HepG2 (cell line): ENCODE results near the gene HHIPL1. TPM values are rescaled to one million over a fixed set of nuclear protein-coding genes. Genes with fewer than 3 reads are reported as not detected.

Experiments
- ATAC-seq: fragments of 200-7000 bp; cut with Tn5 transposase; 3 replicates; pipeline ENCODE4 v1.9.1; 2020; ENCODE audit warnings: mild to moderate bottlenecking, moderate library complexity
- BruUV-seq: library from RNA; stranded (reverse); fragments of 400-500 nt; replicated peaks from 2 replicates; lab custom pipeline; 2021; lab: Mats Ljungman, UMichigan
- CTCF ChIA-PET: fragments of 300-600 bp; formaldehyde crosslinking; extraction: SDS; loops from one replicate; lab custom pipeline; 2021; ENCODE audit warnings: low total read pairs, inconsistent platforms, low intra/inter-chr PET ratio; lab: Yijun Ruan, JAX
- POLR2A ChIA-PET: fragments of 350-600 bp; sonication (Branson Sonifier 250); formaldehyde crosslinking; loops from one replicate; lab custom pipeline; 2020; ENCODE audit warnings: antibody characterized with exemption, inconsistent platforms; lab: Yijun Ruan, JAX
- DNase-seq: peaks from one replicate; pipeline ENCODE4 v3.0.0-alpha.2; 2015; ENCODE audit warnings: low spot score
- FAIRE-seq: peaks from 3 replicates; lab custom pipeline; 2011; peaks lifted over from hg19 to GRCh38; lab: Jason Lieb, UNC
- H2AFZ ChIP-seq: one replicate; pipeline ENCODE4 v1.6.1; 2011; ENCODE audit warnings: low read length, inconsistent platforms
- H3K27ac ChIP-seq: fragments of 300-600 bp; 3 replicates; pipeline ENCODE4 v1.8.0; 2011; ENCODE audit warnings: mixed run types, mild to moderate bottlenecking, mixed read lengths, low read length, inconsistent platforms; ENCODE audit not compliant: insufficient read depth; ENCODE audit errors: extremely low read length
- H3K27me3 ChIP-seq, 2 experiments: fragments of 200-600 bp in 1 of 2; 2 replicates in 1 of 2; 3 replicates in 1 of 2; pipeline versions ENCODE4 v1.6.0 to v1.8.0; 2011; ENCODE audit warnings: low read length in 2 of 2, mild to moderate bottlenecking in 2 of 2, moderate library complexity in 2 of 2, inconsistent platforms in 1 of 2; ENCODE audit not compliant: insufficient read depth in 2 of 2, control insufficient read depth in 1 of 2
- H3K36me3 ChIP-seq, 2 experiments: fragments of 200-600 bp in 1 of 2; replicated peaks in 1 of 2; 2 replicates in 1 of 2; 3 replicates in 1 of 2; pipeline versions ENCODE4 v1.5.1 to v1.8.0; 2011; ENCODE audit warnings: low read length in 2 of 2, inconsistent platforms in 1 of 2; ENCODE audit not compliant: insufficient read depth in 2 of 2, control insufficient read depth in 1 of 2
- H3K4me1 ChIP-seq: 2 replicates; pipeline ENCODE4 v1.5.1; 2012; ENCODE audit warnings: low read length, inconsistent platforms; ENCODE audit not compliant: insufficient read depth
- H3K4me2 ChIP-seq: 2 replicates; pipeline ENCODE4 v1.6.0; 2011; ENCODE audit warnings: low read depth, low read length, inconsistent platforms
- H3K4me3 ChIP-seq, 3 experiments: fragments of 200-600 bp in 1 of 3; sonication (generic), shearing (Covaris generic) in 1 of 3; replicated peaks in 1 of 3; 2 replicates each; pipeline ENCODE4 v1.5.1; 2011 to 2016; ENCODE audit warnings: low read length in 3 of 3, inconsistent platforms in 2 of 3, low read depth in 2 of 3, mild to moderate bottlenecking in 2 of 3, control low read depth in 1 of 3, mixed read lengths in 1 of 3; ENCODE audit not compliant: insufficient read depth in 1 of 3
- H3K79me2 ChIP-seq: one replicate; pipeline ENCODE4 v1.6.1; 2011; ENCODE audit warnings: low read length, inconsistent platforms; ENCODE audit not compliant: insufficient read depth
- H3K9ac ChIP-seq: 2 replicates; pipeline ENCODE4 v1.6.0; 2011; ENCODE audit warnings: mild to moderate bottlenecking, low read depth, low read length, inconsistent platforms; ENCODE audit not compliant: insufficient read depth
- H3K9me3 ChIP-seq: 2 replicates; pipeline ENCODE4 v1.5.1; 2012; ENCODE audit warnings: mild to moderate bottlenecking, low read length
- H4K20me1 ChIP-seq: 2 replicates; pipeline ENCODE4 v1.6.0; 2011; ENCODE audit warnings: inconsistent platforms, mild to moderate bottlenecking, low read length, moderate library complexity; ENCODE audit not compliant: insufficient read depth
- BRCA1 ChIP-seq: sonication (generic); formaldehyde crosslinking; IDR thresholded peaks from 2 replicates; pipeline ENCODE4 v1.4.0; 2020; ENCODE audit warnings: missing genetic modification reagents
- FOXK1 ChIP-seq: sonication (generic); formaldehyde crosslinking; IDR thresholded peaks from 2 replicates; pipeline ENCODE4 v1.4.0; 2020; ENCODE audit warnings: low read depth, missing genetic modification reagents, borderline replicate concordance
- PLRG1 ChIP-seq: fragments of 450-650 bp; conservative IDR thresholded peaks from 2 replicates; pipeline ENCODE4 v1.6.1; 2016
- SRSF4 ChIP-seq: fragments of 200-400 bp; formaldehyde crosslinking; IDR thresholded peaks from one replicate; pipeline ENCODE4 v1.6.1; 2018; ENCODE audit warnings: mild to moderate bottlenecking, low read depth, low read length, moderate library complexity; ENCODE audit not compliant: poor library complexity, severe bottlenecking
- SUZ12 ChIP-seq: fragments of 150-350 bp; IDR thresholded peaks from 2 replicates; pipeline ENCODE4 v1.6.1; 2014; ENCODE audit warnings: low read depth, low read length
- TSC22D2 ChIP-seq: sonication (generic); formaldehyde crosslinking; IDR thresholded peaks from 2 replicates; pipeline ENCODE4 v1.5.1; 2020; ENCODE audit warnings: missing genetic modification reagents, mild to moderate bottlenecking, borderline replicate concordance
- ZFP36 ChIP-seq: fragments of 150-350 bp; IDR thresholded peaks from 2 replicates; pipeline ENCODE4 v1.6.1; 2018; ENCODE audit warnings: borderline replicate concordance, low read length, low read depth; ENCODE audit not compliant: partially characterized antibody
- ZNF207 ChIP-seq: fragments of 450-650 bp; IDR thresholded peaks from 2 replicates; pipeline ENCODE4 v1.6.1; 2016; ENCODE audit warnings: antibody characterized with exemption, borderline replicate concordance
- ZNF333 ChIP-seq: sonication (generic); formaldehyde crosslinking; IDR thresholded peaks from 2 replicates; pipeline ENCODE4 v1.4.0; 2020; ENCODE audit warnings: mild to moderate bottlenecking, missing genetic modification reagents, borderline replicate concordance
- ZNF552 ChIP-seq: sonication (generic); formaldehyde crosslinking; IDR thresholded peaks from 2 replicates; pipeline ENCODE4 v1.9.0; 2022; ENCODE audit warnings: missing genetic modification reagents, mild to moderate bottlenecking, borderline replicate concordance
- ZNF562 ChIP-seq: sonication (generic); formaldehyde crosslinking; IDR thresholded peaks from 2 replicates; pipeline ENCODE4 v1.8.0; 2022; ENCODE audit warnings: missing genetic modification reagents, borderline replicate concordance
- ZNF644 ChIP-seq: IDR thresholded peaks from 2 replicates; pipeline ENCODE4 v1.6.1; 2016; ENCODE audit warnings: low read depth
- in situ Hi-C: cut with HindIII; loops from 2 replicates; pipeline ENCODE4 v1.10.0; 2017; ENCODE audit warnings: low pct_unique_long_range_greater_than_20kb; ENCODE audit not compliant: extremely low pct_ligation_motif_present
- intact Hi-C: fragments of 100-400 bp; cut with micrococcal nuclease; formaldehyde crosslinking; loops from one replicate; pipeline ENCODE4 v1.10.0; 2022; ENCODE audit not compliant: unreplicated experiment
- polyA plus RNA-seq, 8 experiments: library from polyadenylated mRNA; depleted of rRNA in 3 of 8; stranded (reverse) in 7 of 8; unstranded in 1 of 8; fragments of >200 nt; fragmentation: Illumina TruSeq in 4 of 8; extraction: Trizol in 4 of 8; gene quantifications; 2 replicates each; pipeline versions ENCODE4 v1.2.1 to v1.2.3, GENCODE V29; 2011 to 2016; ENCODE audit warnings: low read depth in 4 of 8, missing spikeins in 1 of 8, mixed read lengths in 1 of 8; ENCODE audit not compliant: insufficient read depth in 1 of 8
- total RNA-seq, 5 experiments: library from RNA; depleted of rRNA; stranded (reverse); fragments of >200 nt; fragmentation: Illumina TruSeq; extraction: Trizol; gene quantifications; 2 replicates each; pipeline ENCODE4 v1.2.3, GENCODE V29; 2016; ENCODE audit warnings: low read depth in 1 of 5
- TF ChIP-seq, protein P1 (sequence below): sonication (generic); formaldehyde crosslinking; IDR thresholded peaks from 2 replicates; pipeline ENCODE4 v1.9.0; 2021; ENCODE audit warnings: mild to moderate bottlenecking, missing genetic modification reagents

The HHIPL1 gene
- total and polyA plus RNA-seq, 2 of the 13 experiments (the other 11 are each of a cell fraction or from before 2014, with no cell fraction given), result not detected

DNA sequence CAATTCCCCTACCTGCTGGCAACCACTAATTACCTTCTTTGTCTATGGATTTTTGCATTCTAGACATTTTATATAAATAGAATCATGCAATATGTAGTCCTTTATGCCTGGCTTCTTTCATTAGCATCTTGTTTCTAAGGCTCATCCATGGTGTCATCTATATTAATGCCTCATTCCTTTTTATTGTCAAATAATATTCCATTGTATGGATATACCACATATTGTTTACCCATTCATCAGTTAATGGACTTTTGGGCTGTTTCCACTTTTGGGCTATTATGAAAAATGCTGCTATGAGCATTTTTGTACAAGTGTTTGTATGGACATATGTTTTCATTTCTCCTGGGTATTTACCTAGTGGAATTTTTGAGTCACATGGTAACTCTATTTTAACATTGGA is 57.2 kb downstream of the HHIPL1 start:
- Histone ChIP-seq H3K36me3 (no peaks in the 10 kb centered on the region), H2AFZ (no peak overlapping the region), H4K20me1 (no peaks in the 10 kb centered on the region), H3K4me2 (no peak overlapping the region), H3K4me1 (no peaks in the 10 kb centered on the region), H3K4me3 (no peak overlapping the region), H3K27me3 (no peaks in the 10 kb centered on the region; a peak in 1 of 5 replicates), H3K9ac (no peak overlapping the region), H3K9me3 (peaks cover 16% of the 10 kb centered on the region), H3K27ac (no peak overlapping the region), H3K79me2 (no peaks in the 10 kb centered on the region)
- no peak for FAIRE-seq
- intact Hi-C loops, result no loop called here
- ChIA-PET POLR2A (no interaction called here), CTCF (no interaction called here)
- in situ Hi-C loops, result no loop called here
- DNase-seq, result no peak
- ATAC-seq, result no peak
- TF ChIP-seq ZNF207 (no peak), ZNF333 (CRISPR knock-in tag) (no peak), SRSF4 (no peak), ZNF562 (CRISPR knock-in tag) (no peak), BRCA1 (CRISPR knock-in tag) (no peak), SUZ12 (no peak), ZFP36 (no peak), ZNF644 (CRISPR knock-in tag) (no peak), TSC22D2 (CRISPR knock-in tag) (no peak), PLRG1 (no peak), FOXK1 (CRISPR knock-in tag) (no peak), ZNF552 (CRISPR knock-in tag) (no peak)
- TF ChIP-seq, protein P1, sequence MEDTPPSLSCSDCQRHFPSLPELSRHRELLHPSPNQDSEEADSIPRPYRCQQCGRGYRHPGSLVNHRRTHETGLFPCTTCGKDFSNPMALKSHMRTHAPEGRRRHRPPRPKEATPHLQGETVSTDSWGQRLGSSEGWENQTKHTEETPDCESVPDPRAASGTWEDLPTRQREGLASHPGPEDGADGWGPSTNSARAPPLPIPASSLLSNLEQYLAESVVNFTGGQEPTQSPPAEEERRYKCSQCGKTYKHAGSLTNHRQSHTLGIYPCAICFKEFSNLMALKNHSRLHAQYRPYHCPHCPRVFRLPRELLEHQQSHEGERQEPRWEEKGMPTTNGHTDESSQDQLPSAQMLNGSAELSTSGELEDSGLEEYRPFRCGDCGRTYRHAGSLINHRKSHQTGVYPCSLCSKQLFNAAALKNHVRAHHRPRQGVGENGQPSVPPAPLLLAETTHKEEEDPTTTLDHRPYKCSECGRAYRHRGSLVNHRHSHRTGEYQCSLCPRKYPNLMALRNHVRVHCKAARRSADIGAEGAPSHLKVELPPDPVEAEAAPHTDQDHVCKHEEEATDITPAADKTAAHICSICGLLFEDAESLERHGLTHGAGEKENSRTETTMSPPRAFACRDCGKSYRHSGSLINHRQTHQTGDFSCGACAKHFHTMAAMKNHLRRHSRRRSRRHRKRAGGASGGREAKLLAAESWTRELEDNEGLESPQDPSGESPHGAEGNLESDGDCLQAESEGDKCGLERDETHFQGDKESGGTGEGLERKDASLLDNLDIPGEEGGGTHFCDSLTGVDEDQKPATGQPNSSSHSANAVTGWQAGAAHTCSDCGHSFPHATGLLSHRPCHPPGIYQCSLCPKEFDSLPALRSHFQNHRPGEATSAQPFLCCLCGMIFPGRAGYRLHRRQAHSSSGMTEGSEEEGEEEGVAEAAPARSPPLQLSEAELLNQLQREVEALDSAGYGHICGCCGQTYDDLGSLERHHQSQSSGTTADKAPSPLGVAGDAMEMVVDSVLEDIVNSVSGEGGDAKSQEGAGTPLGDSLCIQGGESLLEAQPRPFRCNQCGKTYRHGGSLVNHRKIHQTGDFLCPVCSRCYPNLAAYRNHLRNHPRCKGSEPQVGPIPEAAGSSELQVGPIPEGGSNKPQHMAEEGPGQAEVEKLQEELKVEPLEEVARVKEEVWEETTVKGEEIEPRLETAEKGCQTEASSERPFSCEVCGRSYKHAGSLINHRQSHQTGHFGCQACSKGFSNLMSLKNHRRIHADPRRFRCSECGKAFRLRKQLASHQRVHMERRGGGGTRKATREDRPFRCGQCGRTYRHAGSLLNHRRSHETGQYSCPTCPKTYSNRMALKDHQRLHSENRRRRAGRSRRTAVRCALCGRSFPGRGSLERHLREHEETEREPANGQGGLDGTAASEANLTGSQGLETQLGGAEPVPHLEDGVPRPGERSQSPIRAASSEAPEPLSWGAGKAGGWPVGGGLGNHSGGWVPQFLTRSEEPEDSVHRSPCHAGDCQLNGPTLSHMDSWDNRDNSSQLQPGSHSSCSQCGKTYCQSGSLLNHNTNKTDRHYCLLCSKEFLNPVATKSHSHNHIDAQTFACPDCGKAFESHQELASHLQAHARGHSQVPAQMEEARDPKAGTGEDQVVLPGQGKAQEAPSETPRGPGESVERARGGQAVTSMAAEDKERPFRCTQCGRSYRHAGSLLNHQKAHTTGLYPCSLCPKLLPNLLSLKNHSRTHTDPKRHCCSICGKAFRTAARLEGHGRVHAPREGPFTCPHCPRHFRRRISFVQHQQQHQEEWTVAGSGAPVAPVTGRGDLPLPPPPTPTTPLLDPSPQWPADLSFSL, result no peak
- no TSS peak for BruUV-seq
